Measurements from ENCODE around the gene TAS2R3.

Gene TAS2R3

DNA sequence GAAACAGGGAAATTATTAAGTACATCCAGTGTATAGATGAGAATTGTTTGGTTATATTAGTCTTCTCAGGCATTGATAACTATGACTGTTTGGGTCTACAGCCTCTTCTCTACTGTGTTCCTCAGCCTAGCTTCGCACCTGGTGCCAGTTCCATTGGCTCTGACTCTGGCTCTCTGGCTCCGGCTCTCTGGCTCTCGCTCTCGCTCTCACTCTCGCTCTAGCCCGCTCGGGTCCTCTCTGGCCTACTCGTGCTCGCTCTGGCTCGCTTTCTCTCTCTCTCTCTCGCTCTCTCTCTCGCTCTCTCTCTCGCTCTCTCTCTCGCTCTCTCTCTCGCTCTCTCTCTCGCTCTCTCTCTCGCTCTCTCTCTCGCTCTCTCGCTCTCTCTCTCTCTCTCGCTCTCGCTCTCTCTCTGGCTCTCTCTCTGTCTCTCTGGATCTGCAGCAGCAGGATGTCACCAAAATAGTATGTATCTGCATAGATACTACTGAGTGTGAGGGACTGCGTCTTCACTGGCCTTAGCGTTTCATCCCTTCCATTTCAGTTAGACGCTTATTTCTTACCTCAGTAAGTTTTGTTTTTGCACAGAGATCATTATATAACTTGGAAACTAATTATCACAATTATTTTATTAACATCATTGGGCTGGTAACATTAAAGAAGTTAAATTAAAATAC is 32.3 kb upstream of the TAS2R3 start:
- TF ChIP-seq, protein P1, sequence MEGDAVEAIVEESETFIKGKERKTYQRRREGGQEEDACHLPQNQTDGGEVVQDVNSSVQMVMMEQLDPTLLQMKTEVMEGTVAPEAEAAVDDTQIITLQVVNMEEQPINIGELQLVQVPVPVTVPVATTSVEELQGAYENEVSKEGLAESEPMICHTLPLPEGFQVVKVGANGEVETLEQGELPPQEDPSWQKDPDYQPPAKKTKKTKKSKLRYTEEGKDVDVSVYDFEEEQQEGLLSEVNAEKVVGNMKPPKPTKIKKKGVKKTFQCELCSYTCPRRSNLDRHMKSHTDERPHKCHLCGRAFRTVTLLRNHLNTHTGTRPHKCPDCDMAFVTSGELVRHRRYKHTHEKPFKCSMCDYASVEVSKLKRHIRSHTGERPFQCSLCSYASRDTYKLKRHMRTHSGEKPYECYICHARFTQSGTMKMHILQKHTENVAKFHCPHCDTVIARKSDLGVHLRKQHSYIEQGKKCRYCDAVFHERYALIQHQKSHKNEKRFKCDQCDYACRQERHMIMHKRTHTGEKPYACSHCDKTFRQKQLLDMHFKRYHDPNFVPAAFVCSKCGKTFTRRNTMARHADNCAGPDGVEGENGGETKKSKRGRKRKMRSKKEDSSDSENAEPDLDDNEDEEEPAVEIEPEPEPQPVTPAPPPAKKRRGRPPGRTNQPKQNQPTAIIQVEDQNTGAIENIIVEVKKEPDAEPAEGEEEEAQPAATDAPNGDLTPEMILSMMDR (IDR thresholded peaks at IDR 0.05; ENCODE audit: low read depth, low read length) = no peak
- no peak for DNase-seq (ENCODE audit: extremely low read depth, low read depth)

DNA sequence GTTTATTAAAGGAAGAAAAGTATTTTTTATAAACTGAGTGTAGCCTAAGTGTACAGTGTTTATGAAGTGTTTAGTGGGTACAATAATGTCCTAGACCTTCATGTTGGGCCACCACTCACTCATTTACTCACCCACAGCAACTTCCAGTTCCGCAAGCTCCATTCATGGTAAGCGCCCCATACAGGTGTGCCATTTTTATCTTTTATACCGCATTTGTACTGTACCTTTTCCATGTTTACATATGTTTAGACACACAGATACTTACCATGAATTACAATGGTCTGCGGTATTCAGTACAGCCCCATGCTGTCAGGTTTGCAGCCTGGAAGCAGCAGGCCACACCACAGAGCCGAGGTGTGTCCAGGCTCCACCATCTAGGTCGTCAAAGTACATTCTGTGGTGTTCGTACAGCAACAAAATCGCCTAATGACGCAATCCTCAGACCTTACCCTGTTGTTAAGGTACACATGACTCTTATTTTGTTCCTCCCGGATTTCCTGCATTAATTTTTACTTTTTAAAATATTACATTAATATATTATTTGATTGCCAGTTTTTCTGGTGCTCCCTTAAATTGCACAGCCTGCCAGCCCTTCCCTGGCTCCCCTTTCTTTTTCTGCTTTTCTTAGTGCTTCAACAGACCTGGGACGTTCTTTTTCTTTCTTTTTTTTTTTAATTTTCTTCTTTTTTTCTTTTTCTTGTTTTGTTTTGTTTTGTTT is 26.6 kb upstream of the TAS2R3 start:
- DNase-seq (ENCODE audit: extremely low read depth, low read depth) = no peak
- TF ChIP-seq, protein P1 (IDR thresholded peaks at IDR 0.05; ENCODE audit: low read depth, low read length) = no peak

GRCh38 chr7:141737836-141738591 is 25.9 kb upstream of the TAS2R3 start, which contains the start of gene SSBP1:
Gene SSBP1 (plus strand): TSS chr7:141738358. CDS start chr7:141739167, 809 bp downstream.
- TF ChIP-seq, protein P1 (IDR thresholded peaks at IDR 0.05; ENCODE audit: low read depth, low read length) = peak; percentile 89
- DNase-seq (ENCODE audit: extremely low read depth, low read depth) = peak; percentile 93

DNA sequence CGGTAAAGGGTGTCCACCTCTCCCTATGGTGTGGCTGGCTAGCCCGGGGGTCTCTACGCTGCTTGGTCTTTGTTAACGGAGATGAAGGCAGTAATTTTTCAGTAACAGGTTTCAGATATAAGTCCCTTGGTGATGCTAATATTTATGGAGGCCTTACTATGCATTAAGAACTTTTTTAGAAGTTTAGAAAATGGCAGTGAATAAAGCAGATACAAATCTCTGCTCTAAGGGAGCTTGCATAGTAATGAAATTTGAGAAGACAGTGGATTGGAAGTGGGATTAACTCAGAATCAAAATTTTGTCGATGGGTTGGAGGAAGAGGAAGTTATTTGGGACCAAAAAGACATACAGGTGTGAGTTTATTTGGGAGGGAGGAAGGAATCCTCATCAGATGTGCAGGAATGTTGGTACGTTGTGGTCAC is 25.3 kb upstream of the TAS2R3 start:
- TF ChIP-seq, protein P1 (IDR thresholded peaks at IDR 0.05; ENCODE audit: low read depth, low read length) = peak; percentile 25
- no peak for DNase-seq (ENCODE audit: extremely low read depth, low read depth)

DNA sequence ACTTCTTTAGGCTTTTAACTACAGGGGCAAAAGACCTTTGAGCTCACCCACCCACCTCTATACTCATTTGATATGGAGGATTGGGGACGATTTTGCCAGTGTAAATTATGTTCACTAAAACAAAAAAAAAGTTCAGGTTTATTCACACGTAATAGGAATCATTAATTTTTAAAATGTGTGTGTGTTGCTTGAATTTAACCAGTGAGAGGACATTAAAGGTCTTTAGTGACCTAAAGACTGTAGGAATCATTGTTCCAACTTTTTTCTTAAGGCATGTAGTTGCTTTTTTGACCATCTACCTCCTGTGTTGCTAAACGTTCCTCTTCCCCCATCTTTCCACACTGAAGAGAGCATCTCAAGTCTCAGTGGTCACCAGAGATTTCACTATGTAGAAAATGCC is 24.6 kb upstream of the TAS2R3 start:
- TF ChIP-seq, protein P1 (IDR thresholded peaks at IDR 0.05; ENCODE audit: low read depth, low read length) = no peak
- no peak for DNase-seq (ENCODE audit: extremely low read depth, low read depth)

GRCh38 chr7:141742229-141742628 is 21.7 kb upstream of the TAS2R3 start:
- TF ChIP-seq, protein P1 (IDR thresholded peaks at IDR 0.05; ENCODE audit: low read depth, low read length) = no peak
- DNase-seq (ENCODE audit: extremely low read depth, low read depth) = no peak

Measured in AG09319 (cell line).